A549 (cell line): Measurements from ENCODE around the gene UACA.

ENCODE experiments used
- CTCF ChIP-seq: fragments of >200 bp; sonication (Bioruptor Twin); formaldehyde crosslinking; IDR thresholded peaks from 3 replicates; pipeline ENCODE4 v1.5.1; 2016
- POLR2A ChIP-seq: IDR thresholded peaks from 2 replicates; pipeline ENCODE4 v1.6.1; 2012; ENCODE audit warnings: mild to moderate bottlenecking, low read length
- SMC3 ChIP-seq: fragments of >200 bp; sonication (Bioruptor Twin); formaldehyde crosslinking; IDR thresholded peaks from 3 replicates; pipeline ENCODE4 v1.6.1; 2018; ENCODE audit warnings: inconsistent platforms

- no peak for TF ChIP-seq SMC3
- no peak for TF ChIP-seq POLR2A
- no peak for TF ChIP-seq CTCF
Measured at GRCh38 chr15:70742928-70743327, 20.4 kb downstream of the UACA start.
